Measurements from ENCODE around the gene PGS1. TPM values are rescaled to one million over a fixed set of nuclear protein-coding genes. Genes with fewer than 3 reads are reported as not detected.

PGS1 gene
- total and polyA plus RNA-seq, 10 of the 15 experiments (the other 5 are each of a cell fraction or from before 2014, with no cell fraction given) = 1.3 to 37.6 (median 27.4) TPM

- TF ChIP-seq RCOR1 (conservative IDR thresholded peaks at IDR 0.05; ENCODE audit: low read depth, low read length) = no peak
- no peak for TF ChIP-seq RB1 (IDR thresholded peaks at IDR 0.05; ENCODE audit: borderline replicate concordance)
- no peak for TF ChIP-seq RBBP5 (conservative IDR thresholded peaks at IDR 0.05)
- no peak for TF ChIP-seq CHD4 (IDR thresholded peaks at IDR 0.05)
- TF ChIP-seq ZBTB33 (IDR thresholded peaks at IDR 0.05) = no peak
- no peak for TF ChIP-seq NR2C2 (IDR thresholded peaks at IDR 0.05; ENCODE audit: borderline replicate concordance, control insufficient read depth, insufficient read length, low read depth)
- TF ChIP-seq, protein P1, sequence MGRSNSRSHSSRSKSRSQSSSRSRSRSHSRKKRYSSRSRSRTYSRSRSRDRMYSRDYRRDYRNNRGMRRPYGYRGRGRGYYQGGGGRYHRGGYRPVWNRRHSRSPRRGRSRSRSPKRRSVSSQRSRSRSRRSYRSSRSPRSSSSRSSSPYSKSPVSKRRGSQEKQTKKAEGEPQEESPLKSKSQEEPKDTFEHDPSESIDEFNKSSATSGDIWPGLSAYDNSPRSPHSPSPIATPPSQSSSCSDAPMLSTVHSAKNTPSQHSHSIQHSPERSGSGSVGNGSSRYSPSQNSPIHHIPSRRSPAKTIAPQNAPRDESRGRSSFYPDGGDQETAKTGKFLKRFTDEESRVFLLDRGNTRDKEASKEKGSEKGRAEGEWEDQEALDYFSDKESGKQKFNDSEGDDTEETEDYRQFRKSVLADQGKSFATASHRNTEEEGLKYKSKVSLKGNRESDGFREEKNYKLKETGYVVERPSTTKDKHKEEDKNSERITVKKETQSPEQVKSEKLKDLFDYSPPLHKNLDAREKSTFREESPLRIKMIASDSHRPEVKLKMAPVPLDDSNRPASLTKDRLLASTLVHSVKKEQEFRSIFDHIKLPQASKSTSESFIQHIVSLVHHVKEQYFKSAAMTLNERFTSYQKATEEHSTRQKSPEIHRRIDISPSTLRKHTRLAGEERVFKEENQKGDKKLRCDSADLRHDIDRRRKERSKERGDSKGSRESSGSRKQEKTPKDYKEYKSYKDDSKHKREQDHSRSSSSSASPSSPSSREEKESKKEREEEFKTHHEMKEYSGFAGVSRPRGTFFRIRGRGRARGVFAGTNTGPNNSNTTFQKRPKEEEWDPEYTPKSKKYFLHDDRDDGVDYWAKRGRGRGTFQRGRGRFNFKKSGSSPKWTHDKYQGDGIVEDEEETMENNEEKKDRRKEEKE (IDR thresholded peaks at IDR 0.05) = no peak
- TF ChIP-seq BHLHE40 (IDR thresholded peaks at IDR 0.05; ENCODE audit: borderline replicate concordance in 1 of 2, low read depth in 2 of 2, low read length in 1 of 2) = no peak
- TF ChIP-seq, protein P2, sequence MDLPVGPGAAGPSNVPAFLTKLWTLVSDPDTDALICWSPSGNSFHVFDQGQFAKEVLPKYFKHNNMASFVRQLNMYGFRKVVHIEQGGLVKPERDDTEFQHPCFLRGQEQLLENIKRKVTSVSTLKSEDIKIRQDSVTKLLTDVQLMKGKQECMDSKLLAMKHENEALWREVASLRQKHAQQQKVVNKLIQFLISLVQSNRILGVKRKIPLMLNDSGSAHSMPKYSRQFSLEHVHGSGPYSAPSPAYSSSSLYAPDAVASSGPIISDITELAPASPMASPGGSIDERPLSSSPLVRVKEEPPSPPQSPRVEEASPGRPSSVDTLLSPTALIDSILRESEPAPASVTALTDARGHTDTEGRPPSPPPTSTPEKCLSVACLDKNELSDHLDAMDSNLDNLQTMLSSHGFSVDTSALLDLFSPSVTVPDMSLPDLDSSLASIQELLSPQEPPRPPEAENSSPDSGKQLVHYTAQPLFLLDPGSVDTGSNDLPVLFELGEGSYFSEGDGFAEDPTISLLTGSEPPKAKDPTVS (IDR thresholded peaks at IDR 0.05; ENCODE audit: low read depth, low read length) = no peak
- TF ChIP-seq NR2C1 (IDR thresholded peaks at IDR 0.05) = no peak
- TF ChIP-seq MTA2 (IDR thresholded peaks at IDR 0.05; ENCODE audit: low read depth) = no peak
- no peak for TF ChIP-seq RAD21 (IDR thresholded peaks at IDR 0.05; ENCODE audit: insufficient read depth, low read depth, low read length)
These were observed 37.6 kb downstream of the PGS1 start (continued) for GRCh38 chr17:78415821-78416711.
